Measurements from ENCODE around the gene CACNA2D3.
A peak's percentile ranks its signal among the peaks of the same experiment; 100 is the strongest.

Gene CACNA2D3

DNA sequence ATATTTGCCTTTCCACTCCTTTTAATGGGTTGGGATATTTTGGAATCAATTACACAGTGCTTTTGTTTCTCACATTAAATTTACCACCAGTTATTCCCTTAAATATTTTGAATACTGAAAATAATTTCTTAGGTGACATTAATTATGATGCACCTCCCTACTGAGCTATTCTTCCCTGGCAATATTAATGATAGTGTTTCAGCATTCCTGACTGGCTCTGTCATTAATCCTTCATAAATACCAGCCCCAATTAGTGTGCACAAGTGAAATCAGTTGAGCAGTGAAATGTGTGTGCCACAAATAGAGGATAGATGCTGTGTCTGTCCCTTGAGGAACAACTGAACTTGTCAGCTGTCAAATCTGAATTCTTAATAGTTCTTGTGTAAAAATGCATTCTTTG, 304.0 kb downstream of the CACNA2D3 start:
- FAIRE-seq = no peak
- TF ChIP-seq POU2F2 (IDR thresholded peaks at IDR 0.05; ENCODE audit: low read depth, low read length) (no peak), POLR2A (IDR thresholded peaks at IDR 0.05; ENCODE audit: low read depth, low read length) (no peak), POLR2AphosphoS5 (IDR thresholded peaks at IDR 0.05; ENCODE audit: low read depth, low read length) (no peak), TAF1 (IDR thresholded peaks at IDR 0.05; ENCODE audit: low read depth, low read length) (no peak), SPI1 (IDR thresholded peaks at IDR 0.05; ENCODE audit: low read depth, low read length) (no peak), PAX5 (IDR thresholded peaks at IDR 0.05; ENCODE audit: insufficient read depth, low read length, severe bottlenecking) (no peak)
- DNase-seq (ENCODE audit: insufficient read length, low spot score) = no peak

DNA sequence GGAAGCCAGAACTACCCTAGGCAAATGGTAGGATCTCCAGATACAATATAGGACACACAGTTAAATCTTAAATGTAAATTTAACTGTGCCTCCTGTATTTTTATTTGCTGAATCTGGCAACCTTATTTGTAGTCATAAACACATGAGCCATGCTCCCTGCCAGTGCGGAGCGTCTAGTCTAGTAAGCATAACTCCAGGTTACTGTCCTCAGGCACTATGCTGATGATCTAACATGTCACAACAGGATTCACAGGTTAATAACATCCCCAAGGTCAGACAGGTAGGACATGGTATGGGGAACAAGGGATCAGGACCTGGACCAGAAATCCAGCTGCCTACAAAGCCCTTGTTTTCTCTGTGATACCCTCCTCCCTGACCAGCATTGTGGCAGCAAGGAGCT, 305.1 kb downstream of the CACNA2D3 start:
- FAIRE-seq (no peak), DNase-seq (ENCODE audit: insufficient read length, low spot score) (no peak)
- TF ChIP-seq POU2F2 (IDR thresholded peaks at IDR 0.05; ENCODE audit: low read depth, low read length) (no peak), TAF1 (IDR thresholded peaks at IDR 0.05; ENCODE audit: low read depth, low read length) (no peak), SPI1 (IDR thresholded peaks at IDR 0.05; ENCODE audit: low read depth, low read length) (no peak), POLR2AphosphoS5 (IDR thresholded peaks at IDR 0.05; ENCODE audit: low read depth, low read length) (no peak), PAX5 (IDR thresholded peaks at IDR 0.05; ENCODE audit: insufficient read depth, low read length, severe bottlenecking) (no peak), POLR2A (IDR thresholded peaks at IDR 0.05; ENCODE audit: low read depth, low read length) (no peak)

DNA sequence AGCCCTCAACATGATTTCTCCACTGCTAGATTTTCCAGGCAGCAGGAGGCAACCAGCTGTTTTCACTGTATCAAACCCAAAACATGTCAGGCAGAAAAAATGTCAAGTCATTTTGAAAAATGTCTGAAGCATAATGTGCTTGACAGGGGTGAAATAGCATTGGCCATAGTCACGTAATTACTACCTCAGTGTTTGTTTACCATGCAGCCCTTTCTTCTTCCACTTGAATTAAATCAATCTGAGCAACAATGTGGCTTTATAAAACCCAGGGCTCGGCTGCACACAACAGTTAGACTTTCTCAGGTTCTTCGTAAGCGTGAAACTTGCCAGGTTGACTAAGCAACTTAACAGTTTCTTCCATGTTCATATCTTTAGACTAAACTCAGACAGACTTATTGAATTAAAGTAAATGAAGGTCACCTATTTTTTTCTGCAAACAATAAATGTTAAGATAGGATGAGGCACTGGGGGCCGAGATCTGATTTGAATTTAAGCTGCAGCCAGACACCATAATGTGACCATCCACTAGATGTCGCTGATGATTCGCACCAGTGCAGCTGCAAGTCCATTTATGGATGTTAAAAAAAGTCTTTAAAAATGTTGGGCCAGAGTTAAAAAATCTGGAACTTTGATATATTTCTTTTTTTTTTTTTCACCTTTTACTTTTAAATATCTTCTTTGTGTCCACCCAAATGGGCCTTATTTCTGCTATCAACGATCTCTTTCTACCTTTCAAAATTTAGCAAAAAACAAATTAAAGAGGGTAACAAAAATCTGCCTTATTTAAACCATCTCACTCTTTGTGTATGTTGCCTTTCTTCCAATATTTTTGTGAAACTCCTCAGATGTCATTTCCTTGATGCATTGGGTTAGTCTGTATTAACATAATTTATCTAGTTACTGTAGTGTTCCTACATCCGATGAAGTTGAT, 305.9 kb downstream of the CACNA2D3 start:
- FAIRE-seq (no peak), DNase-seq (ENCODE audit: insufficient read length, low spot score) (peak; percentile 18)
- TF ChIP-seq POLR2A (IDR thresholded peaks at IDR 0.05; ENCODE audit: low read depth, low read length) (no peak), SPI1 (IDR thresholded peaks at IDR 0.05; ENCODE audit: low read depth, low read length) (no peak), POU2F2 (IDR thresholded peaks at IDR 0.05; ENCODE audit: low read depth, low read length) (no peak), POLR2AphosphoS5 (IDR thresholded peaks at IDR 0.05; ENCODE audit: low read depth, low read length) (no peak), TAF1 (IDR thresholded peaks at IDR 0.05; ENCODE audit: low read depth, low read length) (no peak), PAX5 (IDR thresholded peaks at IDR 0.05; ENCODE audit: insufficient read depth, low read length, severe bottlenecking) (no peak)

DNA sequence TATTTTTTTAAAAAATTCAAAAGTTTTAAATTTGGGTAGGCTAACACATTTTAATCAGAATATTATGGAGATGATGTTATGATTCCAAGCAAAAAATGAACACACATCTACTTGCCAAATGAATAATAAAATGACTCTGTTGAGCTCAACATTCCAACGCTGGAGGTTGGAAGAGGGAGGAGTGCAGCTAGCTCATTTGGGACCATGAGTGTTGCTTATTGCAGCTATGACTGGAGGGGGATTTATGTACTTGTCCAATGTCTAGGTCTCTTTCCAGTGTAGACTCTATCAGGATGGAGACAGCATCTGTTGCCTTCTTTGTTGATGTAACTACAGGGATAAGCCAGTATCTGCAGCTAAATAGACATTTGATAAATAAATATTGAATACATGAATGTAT, 310.6 kb downstream of the CACNA2D3 start:
- TF ChIP-seq POLR2A (IDR thresholded peaks at IDR 0.05; ENCODE audit: low read depth, low read length) (no peak), POLR2AphosphoS5 (IDR thresholded peaks at IDR 0.05; ENCODE audit: low read depth, low read length) (no peak), SPI1 (IDR thresholded peaks at IDR 0.05; ENCODE audit: low read depth, low read length) (no peak), PAX5 (IDR thresholded peaks at IDR 0.05; ENCODE audit: insufficient read depth, low read length, severe bottlenecking) (no peak), TAF1 (IDR thresholded peaks at IDR 0.05; ENCODE audit: low read depth, low read length) (no peak), POU2F2 (IDR thresholded peaks at IDR 0.05; ENCODE audit: low read depth, low read length) (no peak)
- FAIRE-seq (no peak), DNase-seq (ENCODE audit: insufficient read length, low spot score) (no peak)

DNA sequence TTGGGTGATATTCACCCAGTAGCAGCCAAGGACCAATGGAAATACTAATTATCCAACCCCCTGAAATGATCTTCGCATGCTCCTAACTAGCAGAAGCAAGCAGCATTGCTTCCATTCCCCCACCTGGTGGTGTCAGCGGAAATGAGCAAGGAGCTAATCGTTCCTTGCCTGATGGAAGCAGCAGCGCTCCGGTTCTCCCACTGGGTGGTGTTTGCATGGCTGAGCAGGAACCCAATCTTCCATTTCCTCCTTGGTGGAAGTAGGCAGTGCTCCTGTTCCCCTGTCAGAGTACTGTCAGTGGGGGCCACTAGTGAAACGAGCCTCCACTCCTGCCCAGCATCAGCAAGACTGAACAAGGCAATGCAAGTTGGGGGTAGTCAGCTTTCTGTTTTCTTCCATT, 311.5 kb downstream of the CACNA2D3 start:
- DNase-seq (ENCODE audit: insufficient read length, low spot score) (no peak), FAIRE-seq (no peak)
- TF ChIP-seq POLR2AphosphoS5 (IDR thresholded peaks at IDR 0.05; ENCODE audit: low read depth, low read length) (no peak), PAX5 (IDR thresholded peaks at IDR 0.05; ENCODE audit: insufficient read depth, low read length, severe bottlenecking) (no peak), POU2F2 (IDR thresholded peaks at IDR 0.05; ENCODE audit: low read depth, low read length) (no peak), TAF1 (IDR thresholded peaks at IDR 0.05; ENCODE audit: low read depth, low read length) (no peak), SPI1 (IDR thresholded peaks at IDR 0.05; ENCODE audit: low read depth, low read length) (no peak), POLR2A (IDR thresholded peaks at IDR 0.05; ENCODE audit: low read depth, low read length) (no peak)

DNA sequence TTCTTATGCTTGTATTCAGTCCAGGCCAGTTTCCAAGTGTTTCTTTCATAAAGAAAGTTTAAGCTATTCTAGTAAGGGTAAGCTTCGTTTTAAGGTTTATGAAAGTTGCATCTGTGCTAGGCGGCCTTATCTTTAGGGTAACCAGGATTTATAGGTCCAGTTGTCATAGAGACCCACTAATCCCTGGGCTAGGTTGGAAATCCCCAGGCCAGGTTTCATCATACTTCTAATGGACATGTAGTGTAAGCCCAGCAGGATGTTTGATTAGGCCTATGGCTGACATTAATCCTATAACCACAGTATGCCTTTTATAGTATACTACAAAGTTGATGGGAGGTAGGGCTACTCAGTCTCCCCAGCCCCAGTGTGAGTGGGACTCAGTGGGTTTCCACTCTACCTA, 312.4 kb downstream of the CACNA2D3 start:
- TF ChIP-seq POLR2A (IDR thresholded peaks at IDR 0.05; ENCODE audit: low read depth, low read length) (no peak), PAX5 (IDR thresholded peaks at IDR 0.05; ENCODE audit: insufficient read depth, low read length, severe bottlenecking) (no peak), TAF1 (IDR thresholded peaks at IDR 0.05; ENCODE audit: low read depth, low read length) (no peak), POLR2AphosphoS5 (IDR thresholded peaks at IDR 0.05; ENCODE audit: low read depth, low read length) (no peak), POU2F2 (IDR thresholded peaks at IDR 0.05; ENCODE audit: low read depth, low read length) (no peak), SPI1 (IDR thresholded peaks at IDR 0.05; ENCODE audit: low read depth, low read length) (no peak)
- DNase-seq (ENCODE audit: insufficient read length, low spot score) (no peak), FAIRE-seq (no peak)

DNA sequence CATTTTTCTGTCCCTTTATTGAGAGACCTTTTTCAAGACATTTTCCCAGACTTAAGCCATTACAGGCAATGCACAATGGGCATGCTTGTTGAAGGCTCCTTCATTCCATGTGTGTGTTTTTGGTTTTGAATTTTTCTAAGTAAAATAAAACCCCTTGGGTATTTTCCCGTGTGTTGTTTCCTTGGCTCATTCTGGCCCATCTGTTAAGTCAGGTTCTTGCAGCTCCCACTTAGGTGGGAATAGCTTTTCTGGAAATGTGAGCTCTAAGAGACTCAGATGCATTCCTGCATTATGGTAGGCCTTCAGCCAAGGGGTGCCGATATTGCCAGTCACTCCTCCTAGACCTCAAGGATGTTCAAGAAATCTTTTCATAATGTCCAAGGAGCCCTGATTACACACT, 314.9 kb downstream of the CACNA2D3 start:
- FAIRE-seq = no peak
- DNase-seq (ENCODE audit: insufficient read length, low spot score) = no peak
- no peak for TF ChIP-seq TAF1 (IDR thresholded peaks at IDR 0.05; ENCODE audit: low read depth, low read length)
- no peak for TF ChIP-seq POLR2A (IDR thresholded peaks at IDR 0.05; ENCODE audit: low read depth, low read length)
- no peak for TF ChIP-seq PAX5 (IDR thresholded peaks at IDR 0.05; ENCODE audit: insufficient read depth, low read length, severe bottlenecking)
- no peak for TF ChIP-seq POU2F2 (IDR thresholded peaks at IDR 0.05; ENCODE audit: low read depth, low read length)
- no peak for TF ChIP-seq POLR2AphosphoS5 (IDR thresholded peaks at IDR 0.05; ENCODE audit: low read depth, low read length)
- no peak for TF ChIP-seq SPI1 (IDR thresholded peaks at IDR 0.05; ENCODE audit: low read depth, low read length)

DNA sequence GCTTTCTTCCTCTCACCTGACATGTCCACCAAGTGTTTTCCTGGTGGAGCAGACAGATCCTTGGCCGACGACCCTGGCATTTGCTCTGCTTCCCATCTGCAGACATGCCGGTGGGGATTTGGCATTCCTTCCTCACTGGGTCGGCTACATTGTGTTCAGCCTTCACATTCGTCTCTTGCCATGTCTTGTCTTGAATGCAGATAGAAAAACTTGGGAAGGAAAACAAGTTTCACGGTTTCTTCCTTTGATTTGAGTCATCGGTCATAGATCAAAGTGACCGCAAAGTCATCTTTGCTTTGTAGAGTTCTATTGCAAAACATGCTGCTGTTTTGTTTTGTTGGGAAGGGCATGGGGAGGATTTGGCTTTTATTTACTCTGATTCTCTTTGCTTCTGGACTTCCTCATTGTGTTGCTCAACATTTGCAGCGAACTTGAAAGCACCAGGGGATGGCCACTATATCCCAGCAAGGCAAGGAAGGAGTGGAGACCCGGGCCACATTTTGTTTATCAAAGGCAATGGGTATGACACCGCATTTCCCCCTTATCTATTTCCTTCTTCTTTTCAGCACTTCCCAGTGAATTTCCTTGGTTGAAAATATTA, 321.3 kb downstream of the CACNA2D3 start:
- FAIRE-seq (no peak), DNase-seq (ENCODE audit: insufficient read length, low spot score) (no peak)
- TF ChIP-seq POU2F2 (IDR thresholded peaks at IDR 0.05; ENCODE audit: low read depth, low read length) (no peak), POLR2AphosphoS5 (IDR thresholded peaks at IDR 0.05; ENCODE audit: low read depth, low read length) (no peak)

DNA sequence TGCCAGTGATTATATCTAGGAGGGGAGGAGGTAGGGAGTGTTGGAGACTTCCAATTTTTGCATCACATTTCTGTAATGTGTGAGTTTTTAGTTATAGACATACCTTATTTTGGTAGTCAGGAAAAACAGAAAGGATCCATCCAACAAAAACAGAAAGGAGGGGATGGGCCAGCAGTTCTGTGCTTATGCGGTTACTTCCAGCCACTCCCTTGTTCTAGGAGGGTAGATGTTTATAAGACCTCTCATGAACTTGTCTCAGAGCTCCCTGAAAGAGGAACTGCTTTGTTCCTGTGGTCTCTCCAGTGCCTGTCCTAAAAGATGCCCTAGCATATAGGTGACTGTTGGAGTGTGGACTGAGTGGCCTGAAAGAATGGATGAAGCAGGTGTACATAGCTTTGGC, 323.3 kb downstream of the CACNA2D3 start:
- FAIRE-seq (no peak), DNase-seq (ENCODE audit: insufficient read length, low spot score) (no peak)
- TF ChIP-seq POLR2AphosphoS5 (IDR thresholded peaks at IDR 0.05; ENCODE audit: low read depth, low read length) (no peak), PAX5 (IDR thresholded peaks at IDR 0.05; ENCODE audit: insufficient read depth, low read length, severe bottlenecking) (no peak), SPI1 (IDR thresholded peaks at IDR 0.05; ENCODE audit: low read depth, low read length) (no peak), TAF1 (IDR thresholded peaks at IDR 0.05; ENCODE audit: low read depth, low read length) (no peak), POU2F2 (IDR thresholded peaks at IDR 0.05; ENCODE audit: low read depth, low read length) (no peak), POLR2A (IDR thresholded peaks at IDR 0.05; ENCODE audit: low read depth, low read length) (no peak)

Measured in GM12891 (cell line).